NCI-H1694 treated with DMSO at 0.1 percent for 48 hours (cell line): ENCODE results near the gene ANTXR1.

Experiments used
- DNase-seq: peaks from one replicate; lab custom pipeline; 2025; lab: John Stamatoyannopoulos, UW

The ANTXR1 gene

GRCh38 chr2:69279931-69280681, 267.1 kb downstream of the ANTXR1 start:
- no peak for DNase-seq

- no peak for DNase-seq
Measured at GRCh38 chr2:69280796-69281412, 267.9 kb downstream of the ANTXR1 start.

GRCh38 chr2:69285379-69285894, 272.5 kb downstream of the ANTXR1 start:
- DNase-seq: no peak

GRCh38 chr2:69287544-69287943, 274.6 kb downstream of the ANTXR1 start:
- DNase-seq: no peak

- no peak for DNase-seq
Measured at GRCh38 chr2:69288429-69288828, 275.4 kb downstream of the ANTXR1 start.

GRCh38 chr2:69291004-69291650, 278.1 kb downstream of the ANTXR1 start:
- DNase-seq: no peak

GRCh38 chr2:69291721-69292120, 278.7 kb downstream of the ANTXR1 start:
- no peak for DNase-seq

- DNase-seq: no peak
Measured at GRCh38 chr2:69292256-69292655, 279.3 kb downstream of the ANTXR1 start.

- DNase-seq: no peak
Measured at GRCh38 chr2:69296421-69296820, 283.4 kb downstream of the ANTXR1 start.

- no peak for DNase-seq
Measured at GRCh38 chr2:69297216-69297615, 284.2 kb downstream of the ANTXR1 start.

- DNase-seq: no peak
Measured at GRCh38 chr2:69298261-69298660, 285.3 kb downstream of the ANTXR1 start.

- no peak for DNase-seq
Measured at GRCh38 chr2:69298862-69299261, 285.9 kb downstream of the ANTXR1 start.
